ENCODE data around the gene ASTN2.

GRCh38 chr9:117074342-117074662 lies 340.6 kb downstream of the ASTN2 start:
- TF ChIP-seq KLF10 (CRISPR knock-in tag; IDR thresholded peaks at IDR 0.05): no peak
- TF ChIP-seq BRCA1 (IDR thresholded peaks at IDR 0.05): no peak
- TF ChIP-seq BRCA1 (CRISPR knock-in tag; IDR thresholded peaks at IDR 0.05): no peak

All from K562 (cell line).